Adrenal gland (tissue), 12 donors: ENCODE data around the gene GOLT1A. TPM values are rescaled to one million over a fixed set of nuclear protein-coding genes. Genes with fewer than 3 reads are reported as not detected.

Experiments
- DNase-seq, 7 donors: peaks; one replicate each; pipeline ENCODE4 v3.0.0-alpha.2; 2019 to 2020
- H3K27ac ChIP-seq, 5 donors: fragments of 200-600 bp; sonication (generic) in 4 of 5; 1 replicate in 3 of 5; 2 replicates in 2 of 5; pipeline versions ENCODE4 v1.5.1 to v1.8.0; 2016 to 2020; ENCODE audit warnings: mild to moderate bottlenecking in 1 of 5
- H3K27me3 ChIP-seq: fragments of 200-600 bp; 2 replicates; pipeline ENCODE4 v1.8.0; 2021
- H3K36me3 ChIP-seq, 2 donors: fragments of 200-600 bp; replicated peaks in 1 of 2; 1 replicate in 1 of 2; 2 replicates in 1 of 2; pipeline versions ENCODE4 v1.5.1 to v1.8.0; 2018 to 2022
- H3K4me1 ChIP-seq, 2 donors: fragments of 200-600 bp; replicated peaks in 1 of 2; 1 replicate in 1 of 2; 2 replicates in 1 of 2; pipeline versions ENCODE4 v1.5.1 to v1.8.0; 2018 to 2021
- H3K4me3 ChIP-seq, 4 donors: fragments of 200-600 bp; sonication (generic) in 3 of 4; one replicate each; pipeline ENCODE4 v1.5.1; 2016 to 2018
- H3K9me3 ChIP-seq, 3 donors: fragments of 200-600 bp; sonication (generic) in 1 of 3; replicated peaks in 1 of 3; 1 replicate in 2 of 3; 2 replicates in 1 of 3; pipeline versions ENCODE4 v1.5.1 to v1.8.0; 2016 to 2021
- CTCF ChIP-seq, 6 experiments: fragments of 450-650 bp in 4 of 6; fragments of 200-600 bp in 2 of 6; sonication (generic) in 1 of 6; IDR thresholded peaks; 1 replicate in 5 of 6; 2 replicates in 1 of 6; pipeline versions ENCODE4 v1.5.1 to v1.8.0; 2016 to 2021; ENCODE audit warnings: antibody characterized with exemption in 6 of 6, mild to moderate bottlenecking in 2 of 6, moderate library complexity in 1 of 6
- POLR2A ChIP-seq, 2 donors: fragments of 450-650 bp; IDR thresholded peaks; one replicate each; pipeline ENCODE4 v1.6.1; 2017; ENCODE audit warnings: antibody characterized with exemption in 2 of 2, mild to moderate bottlenecking in 2 of 2, moderate library complexity in 1 of 2
- WGBS, 4 donors: extraction: QIAGEN DNeasy Blood & Tissue Kit in 2 of 4; methylation state at CpG; one replicate each; pipeline versions ENCODE4 v1.1.5 to v1.1.7; 2013 to 2017; 5-methylcytosine and 5-hydroxymethylcytosine counted together
- intact Hi-C, 2 donors: fragments of 100-400 bp; cut with DNase I; formaldehyde crosslinking; loops; one replicate each; pipeline versions ENCODE4 v1.14.1 to v1.15.0; 2022 to 2023
- polyA plus RNA-seq, 3 donors: library from polyadenylated mRNA; stranded (reverse); fragments of 200-250 nt in 2 of 3; fragments of 350-450 nt in 1 of 3; fragmentation: Illumina TruSeq in 1 of 3; extraction: RNeasy Lipid Tissue Mini Kit (QIAGEN cat#74804) in 1 of 3; gene quantifications; one replicate each; pipeline ENCODE4 v1.2.3, GENCODE V29; 2013 to 2014
- total RNA-seq, 9 donors: library from RNA; depleted of rRNA in 4 of 9; stranded (reverse); fragments of >200 nt in 4 of 9; fragments of 120-200 nt in 1 of 9; fragmentation: NEBNext Ultra II Directional in 1 of 9; extraction: Animal tissue kit (Norgen Biotek cat#: 25700) in 1 of 9; gene quantifications; one replicate each; pipeline versions ENCODE4 v1.1.0 to v1.2.4, GENCODE V29; 2013 to 2023
- donor health status: healthy with polysubstance abuse.
- donor health status: Bipolar disorder and iron deficiency.
- donor health status: DM: yes; HTN: yes; CAD: no.
- donor health status: DM: no; HTN: no; CAD: no.
- donor health status: DM: no; HTN: no; CAD: no.
- donor health status: DM: yes; HTN: yes; CAD: no.

GOLT1A gene
- total and polyA plus RNA-seq, 12 donors, result 0.17 to 0.32 (median 0.31) TPM; not detected in 9

- Histone ChIP-seq H3K27ac (no peak overlapping the region), H3K4me3 (no peak overlapping the region), H3K27me3 (no peaks in the 10 kb centered on the region), H3K4me1 (no peaks in the 10 kb centered on the region), H3K9me3 (no peaks in the 10 kb centered on the region), H3K36me3 (no peaks in the 10 kb centered on the region)
- 73 to 76% (median 75%) methylated on average over 3 of the region's 3 CpGs for WGBS, 4 donors
- intact Hi-C loops, result no loop called here
- TF ChIP-seq CTCF (IDR thresholded peaks at IDR 0.05) (no peak), POLR2A (IDR thresholded peaks at IDR 0.05) (no peak)
- no peak for DNase-seq
These were observed 38.8 kb downstream of the GOLT1A start for GRCh38 chr1:204174958-204175357.

- intact Hi-C loops, result no loop called here
- Histone ChIP-seq H3K4me1 (no peaks in the 10 kb centered on the region), H3K9me3 (peaks cover 0 to 4% (median 0%) of the 10 kb centered on the region in 3 donors), H3K27me3 (no peaks in the 10 kb centered on the region), H3K36me3 (no peaks in the 10 kb centered on the region), H3K27ac (no peak overlapping the region), H3K4me3 (no peak overlapping the region)
- no peak for DNase-seq
- 92 to 100% (median 96%) methylated on average over 2 of the region's 2 CpGs for WGBS, 4 donors
- TF ChIP-seq CTCF (IDR thresholded peaks at IDR 0.05) (no peak), POLR2A (IDR thresholded peaks at IDR 0.05) (no peak)
These were observed 41.3 kb downstream of the GOLT1A start for GRCh38 chr1:204172404-204173029.

GRCh38 chr1:204171751-204172178 lies 42.0 kb downstream of the GOLT1A start:
- Histone ChIP-seq H3K9me3 (peaks cover 0 to 4% (median 0%) of the 10 kb centered on the region in 3 donors), H3K27me3 (no peaks in the 10 kb centered on the region), H3K27ac (no peak overlapping the region), H3K4me1 (no peaks in the 10 kb centered on the region), H3K36me3 (no peaks in the 10 kb centered on the region), H3K4me3 (no peak overlapping the region)
- no peak for DNase-seq
- intact Hi-C loops, result no loop called here
- TF ChIP-seq POLR2A (IDR thresholded peaks at IDR 0.05), result no peak
- no peak for TF ChIP-seq CTCF (IDR thresholded peaks at IDR 0.05)
- 27 to 46% (median 37%) methylated on average over 4 of the region's 4 CpGs for WGBS, 4 donors

- Histone ChIP-seq H3K27me3 (no peaks in the 10 kb centered on the region), H3K27ac (no peak overlapping the region), H3K4me3 (no peak overlapping the region), H3K9me3 (peaks cover 0 to 4% (median 0%) of the 10 kb centered on the region in 3 donors), H3K36me3 (no peaks in the 10 kb centered on the region), H3K4me1 (no peaks in the 10 kb centered on the region)
- TF ChIP-seq CTCF (IDR thresholded peaks at IDR 0.05), result no peak
- intact Hi-C loops, result no loop called here
- peak in 2 of 7 donors; percentile 10 to 31 for DNase-seq
- 47 to 51% (median 49%) methylated on average over 3 of the region's 3 CpGs for WGBS, 4 donors
These were observed 43.2 kb downstream of the GOLT1A start for GRCh38 chr1:204170494-204171155.
